NB4 (cell line): ENCODE measurements around the gene DLG4.
A peak's percentile ranks its signal among the peaks of the same experiment; 100 is the strongest.

Source experiments
- MYC ChIP-seq: IDR thresholded peaks from 2 replicates; pipeline ENCODE4 v1.6.1; 2011; ENCODE audit warnings: low read depth, low read length
- POLR2A ChIP-seq: IDR thresholded peaks from 2 replicates; pipeline ENCODE4 v1.6.1; 2011; ENCODE audit warnings: mild to moderate bottlenecking; ENCODE audit not compliant: insufficient read length; ENCODE audit errors: extremely low read depth
- TF ChIP-seq, protein P1 (sequence below): IDR thresholded peaks from one replicate; pipeline ENCODE4 v1.5.1; 2012; ENCODE audit warnings: low read depth, low read length

DNA sequence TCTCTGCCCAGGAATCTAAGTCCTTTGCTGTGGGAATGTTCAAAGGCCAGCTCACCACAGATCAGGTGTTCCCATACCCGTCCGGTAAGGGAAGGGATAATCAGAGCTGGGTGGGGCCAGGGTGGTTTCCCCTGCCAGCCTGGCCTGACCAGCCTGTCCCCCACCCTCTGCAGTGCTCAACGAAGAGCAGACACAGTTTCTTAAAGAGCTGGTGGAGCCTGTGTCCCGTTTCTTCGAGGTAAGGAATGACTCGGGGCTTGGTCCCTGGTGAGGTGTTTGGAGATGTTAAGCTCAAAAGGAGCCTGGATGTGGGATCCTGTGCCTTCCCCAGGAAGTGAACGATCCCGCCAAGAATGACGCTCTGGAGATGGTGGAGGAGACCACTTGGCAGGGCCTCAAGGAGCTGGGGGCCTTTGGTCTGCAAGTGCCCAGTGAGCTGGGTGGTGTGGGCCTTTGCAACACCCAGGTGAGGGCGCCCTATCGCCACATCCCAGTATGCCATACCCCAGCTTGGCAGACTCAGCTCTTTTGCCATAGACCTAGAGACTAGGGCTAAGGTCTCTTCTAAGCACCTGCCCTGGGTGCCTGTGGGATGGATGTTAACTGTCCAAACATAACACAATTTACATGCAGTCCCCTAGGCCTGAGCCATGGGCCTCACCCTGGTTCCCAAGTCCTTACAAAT is 1.1 kb upstream of the DLG4 start:
- TF ChIP-seq, protein P1, sequence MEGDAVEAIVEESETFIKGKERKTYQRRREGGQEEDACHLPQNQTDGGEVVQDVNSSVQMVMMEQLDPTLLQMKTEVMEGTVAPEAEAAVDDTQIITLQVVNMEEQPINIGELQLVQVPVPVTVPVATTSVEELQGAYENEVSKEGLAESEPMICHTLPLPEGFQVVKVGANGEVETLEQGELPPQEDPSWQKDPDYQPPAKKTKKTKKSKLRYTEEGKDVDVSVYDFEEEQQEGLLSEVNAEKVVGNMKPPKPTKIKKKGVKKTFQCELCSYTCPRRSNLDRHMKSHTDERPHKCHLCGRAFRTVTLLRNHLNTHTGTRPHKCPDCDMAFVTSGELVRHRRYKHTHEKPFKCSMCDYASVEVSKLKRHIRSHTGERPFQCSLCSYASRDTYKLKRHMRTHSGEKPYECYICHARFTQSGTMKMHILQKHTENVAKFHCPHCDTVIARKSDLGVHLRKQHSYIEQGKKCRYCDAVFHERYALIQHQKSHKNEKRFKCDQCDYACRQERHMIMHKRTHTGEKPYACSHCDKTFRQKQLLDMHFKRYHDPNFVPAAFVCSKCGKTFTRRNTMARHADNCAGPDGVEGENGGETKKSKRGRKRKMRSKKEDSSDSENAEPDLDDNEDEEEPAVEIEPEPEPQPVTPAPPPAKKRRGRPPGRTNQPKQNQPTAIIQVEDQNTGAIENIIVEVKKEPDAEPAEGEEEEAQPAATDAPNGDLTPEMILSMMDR = peak; percentile 47
- TF ChIP-seq POLR2A = no peak
- TF ChIP-seq MYC = no peak; the same call in 1 of the 2 replicates
